ENCODE measurements around the gene LGALS1. TPM values are rescaled to one million over a fixed set of nuclear protein-coding genes. Genes with fewer than 3 reads are reported as not detected.

LGALS1 gene
- total and polyA plus RNA-seq, 7 experiments from 2014 or later = 22.9 to 969 (median 30.5) TPM

- Histone ChIP-seq H3K9me3 (ENCODE audit: control insufficient read depth in 2 of 3, low read length in 3 of 3) (no peaks in the 10 kb centered on the region), H3K4me3 (ENCODE audit: low read length) (peak overlapping the region; percentile 26), H3K4me1 (ENCODE audit: control insufficient read depth in 2 of 2, insufficient read depth in 2 of 2, low read length in 2 of 2) (peaks cover 60 to 81% of the 10 kb centered on the region in 2 donors), H3K27ac (ENCODE audit: low read depth, low read length) (peak overlapping the region; percentile 81), H3K36me3 (ENCODE audit: control insufficient read depth in 2 of 3, insufficient read depth in 3 of 3, low read length in 3 of 3) (peaks cover 0 to 26% (median 0%) of the 10 kb centered on the region in 3 experiments), H3K27me3 (ENCODE audit: control insufficient read depth in 2 of 2, insufficient read depth in 2 of 2, low read length in 2 of 2) (no peaks in the 10 kb centered on the region)
- Mint-ChIP-seq H3K9me3 (no peaks in the 10 kb centered on the region), H3K27ac (peak overlapping the region; percentile 57 to 94 (median 88)), H3K4me1 (peaks cover 22 to 66% (median 60%) of the 10 kb centered on the region in 7 donors), H3K4me3 (peak overlapping the region in 9 of 10 donors; percentile 3 to 95 (median 53)), H3K36me3 (peaks cover 0 to 5% (median 0%) of the 10 kb centered on the region in 5 donors), H3K27me3 (no peaks in the 10 kb centered on the region)
- DNase-seq = no peak
- intact Hi-C loops (cut with micrococcal nuclease) = loop anchor here in 1 of 2 donors (5.0 kb wide), 1 partner anchor 111 kb away; no protein-coding TSS in a partner anchor
- CTCF ChIA-PET = interaction anchor here (1.1 to 17.3 kb wide), 4 partner anchors 11 to 44 kb away, joined by 3 to 292 read pairs (median 132); partner anchors contain the start of genes GGA1, LGALS1 and NOL12
- ATAC-seq = no peak
- POLR2A ChIA-PET = interaction anchor here (0.6 to 10.1 kb wide), 9 partner anchors 11 to 183 kb away, joined by 3 to 135 read pairs (median 5); partner anchors contain the start of genes GGA1, LGALS1 and PDXP
Observed at GRCh38 chr22:37636186-37636948, 39.1 kb upstream of the LGALS1 start.

DNA sequence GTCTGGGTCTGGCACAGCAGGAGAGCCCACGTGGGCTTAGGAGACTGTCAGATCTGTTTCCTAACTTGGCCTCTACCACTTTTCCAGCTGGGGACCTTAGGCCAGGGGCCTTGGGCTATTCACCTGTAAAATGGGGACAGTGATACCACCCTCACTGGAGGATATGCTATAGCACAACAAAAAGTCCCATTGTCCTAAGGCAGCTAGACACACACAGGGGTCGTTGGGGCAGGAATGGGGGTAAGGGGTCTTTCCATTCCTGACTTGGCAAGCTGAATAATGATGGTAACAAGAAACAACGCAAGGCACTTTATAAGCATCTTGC lies 38.5 kb upstream of the LGALS1 start:
- no peaks in the 10 kb centered on the region for H3K27me3 Mint-ChIP-seq
- peak overlapping the region; percentile 57 to 94 (median 88) for H3K27ac Mint-ChIP-seq
- H3K4me1 Mint-ChIP-seq = peaks cover 22 to 69% (median 65%) of the 10 kb centered on the region in 7 donors
- H3K36me3 Mint-ChIP-seq = peaks cover 0 to 8% (median 0%) of the 10 kb centered on the region in 5 donors
- ChIA-PET CTCF (interaction anchor here (1.1 to 17.3 kb wide), 5 partner anchors 12 to 44 kb away, joined by 3 to 292 read pairs (median 10); partner anchors contain the start of genes GGA1, LGALS1, NOL12 and PDXP), POLR2A (interaction anchor here (0.6 to 10.1 kb wide), 10 partner anchors 11 to 182 kb away, joined by 3 to 135 read pairs (median 5); partner anchors contain the start of genes GGA1, LGALS1 and PDXP)
- H3K4me1 ChIP-seq (ENCODE audit: control insufficient read depth in 2 of 2, insufficient read depth in 2 of 2, low read length in 2 of 2) = peaks cover 66 to 81% of the 10 kb centered on the region in 2 donors
- H3K4me3 ChIP-seq (ENCODE audit: low read length) = peak overlapping the region; percentile 26
- no peaks in the 10 kb centered on the region for H3K9me3 Mint-ChIP-seq
- no peak for DNase-seq
- peak overlapping the region; percentile 81 for H3K27ac ChIP-seq (ENCODE audit: low read depth, low read length)
- intact Hi-C loops (cut with micrococcal nuclease) = loop anchor here in 1 of 2 donors (5.0 kb wide), 1 partner anchor 110 kb away; no protein-coding TSS in a partner anchor
- ATAC-seq = no peak
- H3K36me3 ChIP-seq (ENCODE audit: control insufficient read depth in 2 of 3, insufficient read depth in 3 of 3, low read length in 3 of 3) = peaks cover 0 to 26% (median 4%) of the 10 kb centered on the region in 3 experiments
- H3K4me3 Mint-ChIP-seq = peak overlapping the region in 7 of 10 donors; percentile 34 to 95 (median 62)
- no peaks in the 10 kb centered on the region for H3K9me3 ChIP-seq (ENCODE audit: control insufficient read depth in 2 of 3, low read length in 3 of 3)
- no peaks in the 10 kb centered on the region for H3K27me3 ChIP-seq (ENCODE audit: control insufficient read depth in 2 of 2, insufficient read depth in 2 of 2, low read length in 2 of 2)

DNA sequence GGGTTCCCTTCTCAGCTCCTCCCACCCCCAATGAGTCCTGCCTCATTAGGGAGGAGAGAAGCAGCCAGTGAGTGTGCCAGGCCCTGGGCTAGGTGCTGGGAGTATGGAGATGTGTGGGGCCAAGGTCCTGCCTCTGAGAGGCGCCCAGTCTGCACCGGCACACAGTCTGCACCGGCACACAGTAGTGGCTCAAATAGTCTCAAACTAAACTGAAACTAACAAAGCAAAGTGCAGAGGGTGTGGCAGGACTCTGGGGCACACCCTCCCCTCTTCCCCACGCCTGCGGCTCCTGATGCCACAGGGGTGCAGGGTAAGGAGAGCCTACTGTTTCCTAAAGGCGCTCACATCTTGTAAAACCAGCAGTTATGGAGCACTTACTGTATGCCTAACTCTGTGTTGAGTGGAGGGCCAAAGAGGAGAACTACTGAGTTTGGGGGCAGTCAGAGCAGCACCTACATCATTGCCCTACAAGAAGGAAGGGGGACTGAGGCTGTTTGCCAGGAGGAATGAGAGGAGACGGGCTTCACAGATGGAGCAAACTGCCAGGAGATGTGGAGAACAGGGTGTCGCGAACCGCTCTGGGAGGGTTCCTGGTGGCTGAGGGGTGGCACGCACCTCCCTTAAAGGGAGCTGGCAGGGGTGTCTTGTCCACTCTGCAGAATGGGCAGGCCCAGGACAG lies 36.9 kb upstream of the LGALS1 start:
- ATAC-seq (peak; percentile 23), DNase-seq (peak in 5 of 9 donors; percentile 33 to 46 (median 36))
- Mint-ChIP-seq H3K27me3 (no peaks in the 10 kb centered on the region), H3K27ac (peak overlapping the region; percentile 78 to 94 (median 92)), H3K4me1 (peaks cover 27 to 76% (median 68%) of the 10 kb centered on the region in 7 donors), H3K9me3 (no peaks in the 10 kb centered on the region), H3K4me3 (peak overlapping the region; percentile 85 to 99 (median 94)), H3K36me3 (peaks cover 0 to 16% (median 3%) of the 10 kb centered on the region in 5 donors)
- ChIA-PET POLR2A (interaction anchor here (1.0 to 10.1 kb wide), 5 partner anchors 13 to 37 kb away, joined by 3 to 135 read pairs (median 74); partner anchors contain the start of genes GGA1, LGALS1 and PDXP), CTCF (interaction anchor here (0.7 to 17.3 kb wide), 6 partner anchors 10 to 42 kb away, joined by 3 to 292 read pairs (median 8); partner anchors contain the start of genes LGALS1, NOL12 and PDXP)
- H3K4me1 ChIP-seq (ENCODE audit: control insufficient read depth in 2 of 2, insufficient read depth in 2 of 2, low read length in 2 of 2) = peaks cover 71 to 82% of the 10 kb centered on the region in 2 donors
- intact Hi-C loops (cut with micrococcal nuclease) = loop anchor here (1.0 to 5.0 kb wide), 6 partner anchors 11 to 109 kb away; partner anchors contain the start of genes GGA1 (in 2 of the 2) and PDXP (in 2 of the 2)
- no peaks in the 10 kb centered on the region for H3K27me3 ChIP-seq (ENCODE audit: control insufficient read depth in 2 of 2, insufficient read depth in 2 of 2, low read length in 2 of 2)
- peak overlapping the region; percentile 81 for H3K27ac ChIP-seq (ENCODE audit: low read depth, low read length)
- H3K4me3 ChIP-seq (ENCODE audit: low read length) = peak overlapping the region; percentile 71
- H3K9me3 ChIP-seq (ENCODE audit: control insufficient read depth in 2 of 3, low read length in 3 of 3) = no peaks in the 10 kb centered on the region
- H3K36me3 ChIP-seq (ENCODE audit: control insufficient read depth in 2 of 3, insufficient read depth in 3 of 3, low read length in 3 of 3) = peaks cover 0 to 29% (median 16%) of the 10 kb centered on the region in 3 experiments

- H3K9me3 ChIP-seq (ENCODE audit: control insufficient read depth in 2 of 3, low read length in 3 of 3) = no peaks in the 10 kb centered on the region
- H3K27me3 ChIP-seq (ENCODE audit: control insufficient read depth in 2 of 2, insufficient read depth in 2 of 2, low read length in 2 of 2) = no peaks in the 10 kb centered on the region
- H3K36me3 ChIP-seq (ENCODE audit: control insufficient read depth in 2 of 3, insufficient read depth in 3 of 3, low read length in 3 of 3) = peaks cover under 1 to 36% (median 20%) of the 10 kb centered on the region in 3 experiments
- H3K36me3 Mint-ChIP-seq = peaks cover 0 to 17% (median 8%) of the 10 kb centered on the region in 5 donors
- CTCF ChIA-PET = interaction anchor here (2.8 to 17.3 kb wide), 3 partner anchors 14 to 41 kb away, joined by 10 to 292 read pairs (median 254); partner anchors contain the start of genes LGALS1 and NOL12
- peak within 1 kb of the TSS; percentile 85 to 99 (median 96) for H3K4me3 Mint-ChIP-seq
- H3K27ac Mint-ChIP-seq = peak within 1 kb of the TSS; percentile 80 to 98 (median 93)
- H3K4me1 ChIP-seq (ENCODE audit: control insufficient read depth in 2 of 2, insufficient read depth in 2 of 2, low read length in 2 of 2) = peaks cover 68 to 79% of the 10 kb centered on the region in 2 donors
- no peaks in the 10 kb centered on the region for H3K27me3 Mint-ChIP-seq
- POLR2A ChIA-PET = interaction anchor here (0.9 to 10.1 kb wide), 6 partner anchors 7 to 37 kb away, joined by 3 to 135 read pairs (median 56); partner anchors contain the start of genes GGA1, LGALS1 and PDXP
- peaks cover 28 to 75% (median 66%) of the 10 kb centered on the region in 7 donors for H3K4me1 Mint-ChIP-seq
- peak within 1 kb of the TSS; percentile 71 for H3K4me3 ChIP-seq (ENCODE audit: low read length)
- ATAC-seq (peak; percentile 46), DNase-seq (peak in 8 of 9 donors; percentile 30 to 74 (median 46))
- H3K9me3 Mint-ChIP-seq = no peaks in the 10 kb centered on the region
- peak within 1 kb of the TSS; percentile 81 for H3K27ac ChIP-seq (ENCODE audit: low read depth, low read length)
- intact Hi-C loops (cut with micrococcal nuclease) = loop anchor here (1.0 to 5.0 kb wide), 4 partner anchors 19 to 108 kb away; partner anchors contain the start of genes GGA1 (in 2 of the 2) and PDXP (in 2 of the 2)
Observed at GRCh38 chr22:37639070-37639760, 36.2 kb upstream of the LGALS1 start, which contains the start of gene SH3BP1. TSS of gene SH3BP1 (plus strand) at chr22:37639669. CDS start at chr22:37639788, 119 bp downstream.

DNA sequence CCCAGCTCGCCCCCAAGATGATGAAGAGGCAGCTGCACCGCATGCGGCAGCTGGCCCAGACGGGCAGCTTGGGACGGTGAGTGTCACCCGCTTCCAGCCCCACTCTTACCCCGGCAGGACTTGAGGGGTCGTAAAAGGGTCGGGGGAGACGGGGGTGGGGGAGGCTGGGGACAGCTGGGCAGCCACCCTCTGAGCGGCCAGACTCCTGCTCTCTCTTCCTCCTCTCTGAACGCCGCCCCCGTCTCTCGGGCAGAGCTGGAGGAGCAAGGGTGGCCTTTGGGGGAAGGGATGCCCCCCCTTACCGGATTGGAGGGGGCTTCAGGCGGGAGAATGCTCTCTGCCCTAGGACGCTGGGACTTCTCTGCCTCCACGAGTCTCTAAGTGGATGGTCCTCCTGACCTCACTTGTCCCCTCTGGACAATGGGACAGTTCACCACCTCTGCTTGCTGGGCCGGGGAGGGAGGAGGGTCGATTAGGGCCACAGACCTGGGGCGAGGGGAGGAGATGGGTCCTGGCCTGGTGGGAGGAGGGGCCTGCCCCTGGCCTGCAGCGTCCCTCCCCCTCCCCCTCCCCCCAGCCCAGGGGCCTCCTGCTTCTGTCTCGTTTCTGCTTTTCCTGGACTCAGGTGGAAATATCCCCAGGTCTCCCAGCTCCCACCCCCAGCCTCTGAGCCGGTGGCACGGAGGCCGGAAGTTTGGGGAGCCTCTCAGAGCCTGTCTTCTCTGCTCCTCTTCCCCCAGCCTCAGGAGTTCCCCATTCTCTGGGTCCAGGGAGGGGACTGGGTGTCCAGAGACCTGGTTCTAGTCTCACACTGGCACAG lies 35.5 kb upstream of the LGALS1 start:
- CTCF ChIA-PET = interaction anchor here (13.6 to 17.3 kb wide), 2 partner anchors 15 to 40 kb away, joined by 254 to 292 read pairs; partner anchors contain the start of genes LGALS1 and NOL12
- Mint-ChIP-seq H3K36me3 (peaks cover 0 to 19% (median 8%) of the 10 kb centered on the region in 5 donors), H3K27ac (peak overlapping the region; percentile 80 to 98 (median 91)), H3K4me3 (peak overlapping the region; percentile 85 to 99 (median 96)), H3K27me3 (no peaks in the 10 kb centered on the region), H3K9me3 (no peaks in the 10 kb centered on the region), H3K4me1 (peaks cover 21 to 75% (median 60%) of the 10 kb centered on the region in 7 donors)
- Histone ChIP-seq H3K36me3 (ENCODE audit: control insufficient read depth in 2 of 3, insufficient read depth in 3 of 3, low read length in 3 of 3) (peaks cover 8 to 44% (median 21%) of the 10 kb centered on the region in 3 experiments), H3K4me3 (ENCODE audit: low read length) (peak overlapping the region; percentile 71), H3K27ac (ENCODE audit: low read depth, low read length) (peak overlapping the region; percentile 81), H3K4me1 (ENCODE audit: control insufficient read depth in 2 of 2, insufficient read depth in 2 of 2, low read length in 2 of 2) (peaks cover 60 to 71% of the 10 kb centered on the region in 2 donors), H3K27me3 (ENCODE audit: control insufficient read depth in 2 of 2, insufficient read depth in 2 of 2, low read length in 2 of 2) (no peaks in the 10 kb centered on the region), H3K9me3 (ENCODE audit: control insufficient read depth in 2 of 3, low read length in 3 of 3) (no peaks in the 10 kb centered on the region)
- intact Hi-C loops (cut with micrococcal nuclease) = loop anchor here (1.0 to 5.0 kb wide), 4 partner anchors 18 to 107 kb away; partner anchors contain the start of genes GGA1 (in 2 of the 2) and PDXP (in 2 of the 2)
- ATAC-seq = peak; percentile 39
- peak in 3 of 9 donors; percentile 24 to 51 (median 32) for DNase-seq
- POLR2A ChIA-PET = interaction anchor here (0.9 to 10.1 kb wide), 9 partner anchors 8 to 49 kb away, joined by 3 to 135 read pairs (median 38); partner anchors contain the start of genes GGA1, LGALS1 and PDXP

Measured in naive thymus-derived CD4-positive, alpha-beta T cell (primary cell).